ENCODE data around the gene GPR137.

DNA sequence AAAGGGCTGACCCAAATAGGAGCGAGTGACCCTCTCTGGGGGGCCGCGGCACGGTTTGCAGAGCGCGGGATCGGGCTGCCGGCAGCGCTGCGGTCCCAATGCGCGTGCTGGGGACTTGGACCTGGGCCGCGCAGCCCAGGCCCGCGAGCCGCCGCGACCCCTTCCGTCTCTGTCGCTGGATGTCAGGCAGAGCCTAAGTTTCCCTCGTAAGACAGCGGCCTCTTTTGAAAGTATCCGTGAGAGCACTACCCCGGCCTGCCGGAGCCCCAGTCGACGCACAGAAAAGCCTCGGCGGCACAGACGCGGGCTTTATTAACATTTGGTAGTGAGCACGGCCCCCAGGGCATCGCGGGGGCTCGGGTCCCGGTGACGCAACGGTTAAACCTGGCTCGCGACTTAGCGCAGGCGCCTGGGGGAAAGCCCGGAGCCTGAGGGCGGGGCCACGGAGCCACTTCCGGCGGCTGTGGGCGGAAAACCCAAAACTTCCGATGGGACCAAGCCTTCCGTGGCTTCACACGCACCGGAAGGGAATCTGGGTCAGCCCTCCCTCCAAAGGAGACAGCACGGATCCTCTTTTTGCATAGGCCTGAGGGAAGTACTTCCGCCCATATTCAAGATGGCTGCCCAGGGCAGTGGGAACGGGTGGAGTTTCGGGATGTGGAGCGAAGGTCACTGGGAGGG is 16.0 kb upstream of the GPR137 start:
- TF ChIP-seq ZNF696 (CRISPR knock-in tag; conservative IDR thresholded peaks at IDR 0.05) (no peak; the same call in 1 of the 2 replicates), POLR2AphosphoS5 (IDR thresholded peaks at IDR 0.05; ENCODE audit: control insufficient read depth, insufficient read depth, low read depth, low read length) (peak; percentile 65), BRCA1 (IDR thresholded peaks at IDR 0.05) (no peak), BRCA1 (CRISPR knock-in tag; IDR thresholded peaks at IDR 0.05) (no peak), ZZZ3 (IDR thresholded peaks at IDR 0.05) (no peak), LCOR (CRISPR knock-in tag; IDR thresholded peaks at IDR 0.05) (peak; percentile 94), SREBF2 (CRISPR knock-in tag; IDR thresholded peaks at IDR 0.05) (no peak), SMARCE1 (IDR thresholded peaks at IDR 0.05) (no peak), GABPA (tag; conservative IDR thresholded peaks at IDR 0.05; ENCODE audit: low read depth) (peak; percentile 99), MAFK (IDR thresholded peaks at IDR 0.05; ENCODE audit: low read length) (peak; percentile 48), RFX5 (IDR thresholded peaks at IDR 0.05; ENCODE audit: low read depth, low read length) (0 out of 2 replicates have a peak, but pooled peaks have one; percentile 12), TEAD4 (IDR thresholded peaks at IDR 0.05; ENCODE audit: low read length) (no peak), TEAD4 (CRISPR knock-in tag; IDR thresholded peaks at IDR 0.05; ENCODE audit: borderline replicate concordance) (no peak)
- TF ChIP-seq, protein P1, sequence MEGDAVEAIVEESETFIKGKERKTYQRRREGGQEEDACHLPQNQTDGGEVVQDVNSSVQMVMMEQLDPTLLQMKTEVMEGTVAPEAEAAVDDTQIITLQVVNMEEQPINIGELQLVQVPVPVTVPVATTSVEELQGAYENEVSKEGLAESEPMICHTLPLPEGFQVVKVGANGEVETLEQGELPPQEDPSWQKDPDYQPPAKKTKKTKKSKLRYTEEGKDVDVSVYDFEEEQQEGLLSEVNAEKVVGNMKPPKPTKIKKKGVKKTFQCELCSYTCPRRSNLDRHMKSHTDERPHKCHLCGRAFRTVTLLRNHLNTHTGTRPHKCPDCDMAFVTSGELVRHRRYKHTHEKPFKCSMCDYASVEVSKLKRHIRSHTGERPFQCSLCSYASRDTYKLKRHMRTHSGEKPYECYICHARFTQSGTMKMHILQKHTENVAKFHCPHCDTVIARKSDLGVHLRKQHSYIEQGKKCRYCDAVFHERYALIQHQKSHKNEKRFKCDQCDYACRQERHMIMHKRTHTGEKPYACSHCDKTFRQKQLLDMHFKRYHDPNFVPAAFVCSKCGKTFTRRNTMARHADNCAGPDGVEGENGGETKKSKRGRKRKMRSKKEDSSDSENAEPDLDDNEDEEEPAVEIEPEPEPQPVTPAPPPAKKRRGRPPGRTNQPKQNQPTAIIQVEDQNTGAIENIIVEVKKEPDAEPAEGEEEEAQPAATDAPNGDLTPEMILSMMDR (IDR thresholded peaks at IDR 0.05 in 2 of 3, conservative IDR thresholded peaks at IDR 0.05 in 1 of 3; ENCODE audit: insufficient read depth in 2 of 3, low read depth in 1 of 3, low read length in 3 of 3): peak; percentile 16 to 48 (median 37); a peak in 4 of 6 replicates
- TF ChIP-seq, protein P2, sequence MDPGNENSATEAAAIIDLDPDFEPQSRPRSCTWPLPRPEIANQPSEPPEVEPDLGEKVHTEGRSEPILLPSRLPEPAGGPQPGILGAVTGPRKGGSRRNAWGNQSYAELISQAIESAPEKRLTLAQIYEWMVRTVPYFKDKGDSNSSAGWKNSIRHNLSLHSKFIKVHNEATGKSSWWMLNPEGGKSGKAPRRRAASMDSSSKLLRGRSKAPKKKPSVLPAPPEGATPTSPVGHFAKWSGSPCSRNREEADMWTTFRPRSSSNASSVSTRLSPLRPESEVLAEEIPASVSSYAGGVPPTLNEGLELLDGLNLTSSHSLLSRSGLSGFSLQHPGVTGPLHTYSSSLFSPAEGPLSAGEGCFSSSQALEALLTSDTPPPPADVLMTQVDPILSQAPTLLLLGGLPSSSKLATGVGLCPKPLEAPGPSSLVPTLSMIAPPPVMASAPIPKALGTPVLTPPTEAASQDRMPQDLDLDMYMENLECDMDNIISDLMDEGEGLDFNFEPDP (CRISPR knock-in tag; IDR thresholded peaks at IDR 0.05): no peak; the same call in 1 of the 2 replicates
